Erythroblast (primary cell): Measurements from ENCODE around the gene KDM1A.
"Not testable (repeated sequence)": the region's sequence is repeated elsewhere in the genome, so short reads cannot be mapped to it uniquely, and the experiment has no call there.

Source experiments
- GATA1 ChIP-seq: IDR thresholded peaks from 2 replicates; pipeline ENCODE4 v1.6.1; 2011; ENCODE audit warnings: low read depth, mild to moderate bottlenecking, control low read depth, low read length, moderate library complexity
- POLR2A ChIP-seq: IDR thresholded peaks from 2 replicates; pipeline ENCODE4 v1.6.1; 2011; ENCODE audit warnings: mild to moderate bottlenecking, low read length

- not testable (repeated sequence) for TF ChIP-seq POLR2A, GATA1
Observed at GRCh38 chr1:23000133-23000532, 19.1 kb upstream of the KDM1A start.
